Stomach (tissue), 9 donors: ENCODE measurements around the gene RNF114. TPM values are rescaled to one million over a fixed set of nuclear protein-coding genes. Genes with fewer than 3 reads are reported as not detected.
A peak's percentile ranks its signal among the peaks of the same experiment; 100 is the strongest.

ENCODE experiments used
- DNase-seq, 2 donors: peaks; one replicate each; pipeline versions ENCODE4 v3.0.0 to v3.0.0-alpha.2; 2013 to 2019
- H3K27ac ChIP-seq, 5 donors: fragments of 200-600 bp in 4 of 5; sonication (generic) in 4 of 5; one replicate each; pipeline ENCODE4 v1.5.1; 2013 to 2019; ENCODE audit warnings: mild to moderate bottlenecking in 1 of 5, moderate library complexity in 1 of 5
- H3K27me3 ChIP-seq, 3 donors: fragments of 200-600 bp; sonication (generic); one replicate each; pipeline ENCODE4 v1.5.1; 2017 to 2019; ENCODE audit warnings: mixed run types in 1 of 3
- H3K36me3 ChIP-seq, 4 donors: fragments of 200-600 bp; sonication (generic); 1 replicate in 3 of 4; 2 replicates in 1 of 4; pipeline ENCODE4 v1.5.1; 2016 to 2019
- H3K4me1 ChIP-seq, 4 donors: fragments of 200-600 bp; sonication (generic); one replicate each; pipeline ENCODE4 v1.5.1; 2016 to 2019
- H3K4me3 ChIP-seq, 4 donors: fragments of 200-600 bp; sonication (generic) in 3 of 4; one replicate each; pipeline ENCODE4 v1.5.1; 2016 to 2019; ENCODE audit warnings: mild to moderate bottlenecking in 1 of 4
- H3K9me3 ChIP-seq, 4 donors: fragments of 200-600 bp; sonication (generic); one replicate each; pipeline ENCODE4 v1.5.1; 2016 to 2019
- EP300 ChIP-seq: sonication (generic); formaldehyde crosslinking; IDR thresholded peaks from one replicate; pipeline ENCODE4 v1.6.1; 2017; ENCODE audit warnings: antibody characterized with exemption
- POLR2A ChIP-seq, 4 donors: fragments of 450-650 bp; IDR thresholded peaks; one replicate each; pipeline ENCODE4 v1.6.1; 2016; ENCODE audit warnings: antibody characterized with exemption in 4 of 4, control low read depth in 2 of 4, mild to moderate bottlenecking in 1 of 4, moderate library complexity in 1 of 4
- POLR2AphosphoS5 ChIP-seq, 3 donors: sonication (generic); formaldehyde crosslinking; IDR thresholded peaks; one replicate each; pipeline ENCODE4 v1.6.1; 2016; ENCODE audit warnings: antibody characterized with exemption in 3 of 3
- WGBS, 5 donors: extraction: QIAGEN DNeasy Blood & Tissue Kit in 3 of 5; methylation state at CpG; one replicate each; pipeline versions ENCODE4 v1.1.5 to v1.1.7; 2013 to 2018; 5-methylcytosine and 5-hydroxymethylcytosine counted together
- intact Hi-C: fragments of 100-400 bp; cut with DNase I; formaldehyde crosslinking; loops from one replicate; pipeline ENCODE4 v1.15.1; 2023; ENCODE audit warnings: low total_unique reads
- polyA plus RNA-seq, 3 donors: library from polyadenylated mRNA; stranded (reverse); fragments of 200-250 nt; gene quantifications; one replicate each; pipeline ENCODE4 v1.2.3, GENCODE V29; 2013
- total RNA-seq, 5 donors: library from RNA; depleted of rRNA; stranded (reverse); fragments of >200 nt; gene quantifications; one replicate each; pipeline versions ENCODE4 v1.1.0 to v1.2.3, GENCODE V29; 2014 to 2016
- TF ChIP-seq, protein P1 (sequence below), 7 experiments: fragments of 450-650 bp in 4 of 7; fragments of 200-600 bp in 3 of 7; sonication (generic) in 3 of 7; IDR thresholded peaks; one replicate each; pipeline ENCODE4 v1.5.1; 2016 to 2019; ENCODE audit warnings: antibody characterized with exemption in 7 of 7, control low read depth in 2 of 7, mild to moderate bottlenecking in 1 of 7
- donor health status: healthy with polysubstance abuse.
- donor health status: Bipolar disorder and iron deficiency.
- donor health status: healthy.

The RNF114 gene
- total and polyA plus RNA-seq, 8 donors: 29.5 to 317 (median 63.6) TPM

DNA sequence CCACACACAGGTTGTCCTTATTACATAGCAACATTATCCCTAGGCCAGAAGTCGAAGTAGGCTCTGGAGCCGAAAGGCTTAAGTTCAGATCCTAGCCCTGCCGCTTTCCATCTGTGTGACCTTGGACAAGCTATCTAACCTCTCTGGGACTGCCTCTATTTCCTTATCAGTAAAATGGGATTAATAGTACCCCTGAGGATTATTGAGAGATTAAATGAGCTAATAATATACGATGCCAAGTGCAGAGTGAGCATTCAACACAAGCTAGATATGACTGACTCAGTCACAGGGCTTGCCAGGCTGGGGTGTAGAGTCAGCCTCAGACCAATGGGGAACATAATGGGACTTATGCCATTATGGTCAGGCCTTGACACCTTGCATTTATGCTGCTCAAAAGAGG lies 11.9 kb upstream of the RNF114 start:
- TF ChIP-seq EP300: no peak
- TF ChIP-seq, protein P1, sequence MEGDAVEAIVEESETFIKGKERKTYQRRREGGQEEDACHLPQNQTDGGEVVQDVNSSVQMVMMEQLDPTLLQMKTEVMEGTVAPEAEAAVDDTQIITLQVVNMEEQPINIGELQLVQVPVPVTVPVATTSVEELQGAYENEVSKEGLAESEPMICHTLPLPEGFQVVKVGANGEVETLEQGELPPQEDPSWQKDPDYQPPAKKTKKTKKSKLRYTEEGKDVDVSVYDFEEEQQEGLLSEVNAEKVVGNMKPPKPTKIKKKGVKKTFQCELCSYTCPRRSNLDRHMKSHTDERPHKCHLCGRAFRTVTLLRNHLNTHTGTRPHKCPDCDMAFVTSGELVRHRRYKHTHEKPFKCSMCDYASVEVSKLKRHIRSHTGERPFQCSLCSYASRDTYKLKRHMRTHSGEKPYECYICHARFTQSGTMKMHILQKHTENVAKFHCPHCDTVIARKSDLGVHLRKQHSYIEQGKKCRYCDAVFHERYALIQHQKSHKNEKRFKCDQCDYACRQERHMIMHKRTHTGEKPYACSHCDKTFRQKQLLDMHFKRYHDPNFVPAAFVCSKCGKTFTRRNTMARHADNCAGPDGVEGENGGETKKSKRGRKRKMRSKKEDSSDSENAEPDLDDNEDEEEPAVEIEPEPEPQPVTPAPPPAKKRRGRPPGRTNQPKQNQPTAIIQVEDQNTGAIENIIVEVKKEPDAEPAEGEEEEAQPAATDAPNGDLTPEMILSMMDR (IDR thresholded peaks at IDR 0.05): no peak
- no peak for TF ChIP-seq POLR2A (IDR thresholded peaks at IDR 0.05)
- TF ChIP-seq POLR2AphosphoS5 (IDR thresholded peaks at IDR 0.05): no peak
- no peak for DNase-seq
- H3K4me3 ChIP-seq: no peak overlapping the region
- intact Hi-C loops: no loop called here
- peaks cover 4 to 12% (median 11%) of the 10 kb centered on the region in 4 donors for H3K4me1 ChIP-seq
- no peaks in the 10 kb centered on the region for H3K27me3 ChIP-seq
- H3K9me3 ChIP-seq: no peaks in the 10 kb centered on the region
- no peak overlapping the region for H3K27ac ChIP-seq
- no peaks in the 10 kb centered on the region for H3K36me3 ChIP-seq
- WGBS, 5 donors: 52 to 77% (median 72%) methylated on average over 4 of the region's 4 CpGs

DNA sequence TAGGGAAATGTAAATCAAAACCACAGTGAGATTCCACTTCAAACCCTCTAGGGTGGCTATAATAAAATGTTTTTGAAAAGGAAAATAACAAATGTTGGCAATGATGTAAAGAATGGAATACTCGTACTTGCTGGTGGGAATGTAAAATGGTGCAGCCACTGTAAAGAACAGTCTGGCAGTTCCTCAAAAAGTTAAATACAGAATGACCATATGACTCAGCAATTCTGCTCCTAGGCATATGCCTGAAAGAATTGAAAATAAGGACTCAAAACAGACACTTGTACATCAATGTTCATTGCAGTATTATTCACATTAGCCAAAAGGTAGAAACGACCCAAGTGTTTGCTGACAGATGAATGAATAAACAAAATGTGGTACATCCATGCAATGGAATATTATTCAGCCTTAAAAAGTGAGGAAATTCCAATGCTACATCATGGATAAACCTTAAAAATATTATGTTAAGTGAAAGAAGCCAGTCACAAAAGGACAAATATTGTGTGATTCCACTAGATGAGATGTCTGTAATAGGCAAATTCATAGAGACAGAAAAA lies 10.2 kb upstream of the RNF114 start:
- intact Hi-C loops: no loop called here
- H3K4me1 ChIP-seq: peaks cover 4 to 14% (median 11%) of the 10 kb centered on the region in 4 donors
- no peaks in the 10 kb centered on the region for H3K27me3 ChIP-seq
- TF ChIP-seq, protein P1 (IDR thresholded peaks at IDR 0.05): no peak
- TF ChIP-seq POLR2AphosphoS5 (IDR thresholded peaks at IDR 0.05): no peak
- no peak for TF ChIP-seq EP300
- no peak for TF ChIP-seq POLR2A (IDR thresholded peaks at IDR 0.05)
- no peak overlapping the region for H3K4me3 ChIP-seq
- H3K36me3 ChIP-seq: no peaks in the 10 kb centered on the region
- 65 to 79% (median 73%) methylated on average over 2 of the region's 2 CpGs for WGBS, 5 donors
- H3K27ac ChIP-seq: no peak overlapping the region
- no peak for DNase-seq
- no peaks in the 10 kb centered on the region for H3K9me3 ChIP-seq

DNA sequence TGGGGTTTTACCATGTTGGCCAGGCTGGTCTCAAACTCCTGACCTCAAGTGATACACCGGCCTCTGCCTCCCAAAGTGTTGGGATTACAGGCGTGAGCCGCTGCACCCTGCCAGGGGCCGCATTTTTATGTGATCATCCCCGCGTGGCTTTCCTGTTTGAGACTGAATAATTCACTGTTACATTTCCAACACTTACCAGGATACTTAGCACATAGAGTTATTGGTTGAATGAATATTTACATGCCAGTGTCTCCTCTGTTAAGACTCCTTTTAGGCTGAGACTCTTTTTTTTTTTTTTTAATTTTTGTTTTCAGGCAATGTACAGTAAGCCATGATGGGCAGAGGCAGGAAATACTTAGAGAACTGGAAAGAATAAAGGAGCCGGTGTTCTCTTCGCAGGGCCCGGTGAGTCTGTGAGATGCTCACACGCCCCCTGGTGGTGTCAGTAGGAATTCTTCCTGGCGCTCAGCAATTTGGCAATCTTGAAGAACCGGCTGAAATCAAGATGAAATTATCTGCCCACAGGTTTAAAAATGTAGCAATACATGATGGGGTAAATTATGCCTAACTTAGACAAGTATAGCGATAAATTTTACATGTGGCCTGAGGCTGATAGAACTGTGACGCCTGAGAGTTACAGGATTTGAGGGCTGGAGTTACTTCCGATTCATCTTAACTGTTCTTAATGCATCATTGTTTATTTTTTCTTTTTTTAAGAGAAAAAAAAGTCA lies 7.6 kb upstream of the RNF114 start:
- no peaks in the 10 kb centered on the region for H3K36me3 ChIP-seq
- peak overlapping the region in 3 of 5 donors; percentile 8 to 40 (median 19) for H3K27ac ChIP-seq
- no peak for TF ChIP-seq POLR2A (IDR thresholded peaks at IDR 0.05)
- TF ChIP-seq, protein P1 (IDR thresholded peaks at IDR 0.05): peak in 6 of 7 experiments; percentile 12 to 96 (median 94)
- peak in 1 of 3 donors; percentile 11 for TF ChIP-seq POLR2AphosphoS5 (IDR thresholded peaks at IDR 0.05)
- no peak for TF ChIP-seq EP300
- DNase-seq: peak; percentile 87 to 93
- H3K9me3 ChIP-seq: no peaks in the 10 kb centered on the region
- intact Hi-C loops: no loop called here
- no peaks in the 10 kb centered on the region for H3K27me3 ChIP-seq
- H3K4me1 ChIP-seq: peaks cover 4 to 14% (median 11%) of the 10 kb centered on the region in 4 donors
- WGBS, 5 donors: 9 to 13% (median 11%) methylated on average over 15 of the region's 15 CpGs
- H3K4me3 ChIP-seq: no peak overlapping the region

DNA sequence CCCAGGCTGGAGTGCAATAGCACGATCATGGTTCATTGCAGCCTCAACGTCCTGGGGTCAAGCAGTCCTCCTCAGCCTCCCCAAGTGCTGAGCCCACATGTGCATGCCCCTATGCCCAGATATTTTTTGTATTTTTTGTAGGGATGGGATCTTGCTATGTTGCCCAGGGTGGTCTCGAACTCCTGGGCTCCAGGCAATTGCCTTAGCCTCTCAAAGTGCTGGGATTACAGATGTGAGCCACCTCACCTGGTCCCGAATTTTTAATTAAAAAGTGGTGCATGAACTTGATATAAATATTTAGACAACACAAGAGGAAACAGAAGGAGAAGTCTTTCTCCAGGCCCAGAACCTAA lies 7.1 kb upstream of the RNF114 start:
- 31 to 39% (median 35%) methylated on average over 4 of the region's 4 CpGs for WGBS, 5 donors
- Histone ChIP-seq H3K27me3 (no peaks in the 10 kb centered on the region), H3K9me3 (no peaks in the 10 kb centered on the region), H3K36me3 (no peaks in the 10 kb centered on the region), H3K4me3 (no peak overlapping the region), H3K4me1 (peaks cover 4 to 14% (median 11%) of the 10 kb centered on the region in 4 donors), H3K27ac (peak overlapping the region in 2 of 5 donors; percentile 19 to 39)
- no peak for DNase-seq
- TF ChIP-seq POLR2A (IDR thresholded peaks at IDR 0.05) (no peak), EP300 (no peak)
- intact Hi-C loops: no loop called here

DNA sequence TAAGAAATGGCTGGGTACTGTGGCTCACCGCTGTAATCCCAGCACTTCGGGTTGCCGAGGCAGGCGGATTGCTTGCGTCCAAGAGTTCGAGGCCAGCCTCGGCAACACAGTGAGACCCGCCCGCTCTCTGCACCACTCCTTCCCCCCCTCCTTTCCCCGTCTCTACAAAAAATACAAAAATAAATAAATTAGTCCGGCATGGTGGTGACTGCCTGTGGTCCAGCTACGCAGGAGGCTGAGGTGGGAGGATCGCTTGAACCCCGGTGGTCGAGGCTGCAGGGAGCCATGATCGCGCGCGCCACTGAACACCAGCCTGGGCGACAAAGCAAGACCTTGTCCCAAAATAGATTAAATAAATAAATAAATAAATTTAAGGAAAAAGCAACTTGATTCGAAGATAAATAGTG lies 448 bp upstream of the RNF114 start:
- peak in 1 of 2 donors; percentile 43 for DNase-seq
- intact Hi-C loops: no loop called here
- peak overlapping the region; percentile 1 to 97 (median 94) for H3K27ac ChIP-seq
- H3K4me1 ChIP-seq: peaks cover 28 to 54% (median 39%) of the 10 kb centered on the region in 4 donors
- H3K36me3 ChIP-seq: peaks cover under 1 to 10% (median 5%) of the 10 kb centered on the region in 4 donors
- TF ChIP-seq EP300: no peak
- TF ChIP-seq POLR2AphosphoS5 (IDR thresholded peaks at IDR 0.05): no peak
- TF ChIP-seq, protein P1 (IDR thresholded peaks at IDR 0.05): no peak
- TF ChIP-seq POLR2A (IDR thresholded peaks at IDR 0.05): no peak
- no peaks in the 10 kb centered on the region for H3K9me3 ChIP-seq
- H3K4me3 ChIP-seq: peak overlapping the region; percentile 85 to 100 (median 95)
- H3K27me3 ChIP-seq: no peaks in the 10 kb centered on the region
- 21 to 40% (median 30%) methylated on average over 21 of the region's 21 CpGs for WGBS, 5 donors
